HG03159 (cell line): ENCODE data around the gene FHIP1B.
A peak's percentile ranks its signal among the peaks of the same experiment; 100 is the strongest.

Source experiments
- ATAC-seq: cut with Tn5 transposase; IDR thresholded peaks from one replicate; pipeline ENCODE4 v1.9.1; 2021; ENCODE audit warnings: mild to moderate bottlenecking, moderate library complexity; ENCODE audit not compliant: unreplicated experiment

The FHIP1B gene

GRCh38 chr11:6240781-6241180 lies 6.3 kb upstream of the FHIP1B start:
- ATAC-seq: no peak

GRCh38 chr11:6240139-6240538 lies 5.7 kb upstream of the FHIP1B start:
- no peak for ATAC-seq

GRCh38 chr11:6238902-6239301 lies 4.5 kb upstream of the FHIP1B start, which contains the start of gene CNGA4:
Gene CNGA4, plus strand, starts transcription at chr11:6239089. Its CDS starts 118 bp downstream, at chr11:6239207.
- ATAC-seq: no peak

- ATAC-seq: no peak
Measured at GRCh38 chr11:6237761-6238302, 3.4 kb upstream of the FHIP1B start.

- ATAC-seq: no peak
Measured at GRCh38 chr11:6237266-6237665, 2.8 kb upstream of the FHIP1B start.

GRCh38 chr11:6233984-6234386 lies 451 bp downstream of the FHIP1B start:
- peak; percentile 0 for ATAC-seq

GRCh38 chr11:6232899-6233298 lies 1.5 kb downstream of the FHIP1B start:
- no peak for ATAC-seq

- ATAC-seq: no peak
Measured at GRCh38 chr11:6229911-6230310, 4.5 kb downstream of the FHIP1B start.

GRCh38 chr11:6228520-6228919 lies 5.9 kb downstream of the FHIP1B start:
- ATAC-seq: no peak

- ATAC-seq: no peak
Measured at GRCh38 chr11:6225896-6226295, 8.5 kb downstream of the FHIP1B start.

- no peak for ATAC-seq
Measured at GRCh38 chr11:6225024-6225423, 9.4 kb downstream of the FHIP1B start.

GRCh38 chr11:6224421-6224820 lies 10.0 kb downstream of the FHIP1B start:
- no peak for ATAC-seq

- ATAC-seq: no peak
Measured at GRCh38 chr11:6223854-6224253, 10.6 kb downstream of the FHIP1B start.

GRCh38 chr11:6219359-6219758 lies 15.1 kb downstream of the FHIP1B start:
- no peak for ATAC-seq

- no peak for ATAC-seq
Measured at GRCh38 chr11:6217722-6218121, 16.7 kb downstream of the FHIP1B start.

- no peak for ATAC-seq
Measured at GRCh38 chr11:6216501-6216900, 17.9 kb downstream of the FHIP1B start.

GRCh38 chr11:6214530-6214929 lies 19.9 kb downstream of the FHIP1B start:
- no peak for ATAC-seq

GRCh38 chr11:6210274-6210955 lies 24.0 kb downstream of the FHIP1B start:
- ATAC-seq: no peak

GRCh38 chr11:6209801-6210200 lies 24.6 kb downstream of the FHIP1B start:
- ATAC-seq: no peak

- ATAC-seq: no peak
Measured at GRCh38 chr11:6206456-6207180, 27.8 kb downstream of the FHIP1B start.

GRCh38 chr11:6205366-6205765 lies 29.1 kb downstream of the FHIP1B start, which contains the start of gene C11orf42:
Gene C11orf42, plus strand, starts transcription at chr11:6205557. Its CDS starts 59 bp downstream, at chr11:6205616.
- ATAC-seq: no peak

GRCh38 chr11:6204706-6205105 lies 29.7 kb downstream of the FHIP1B start:
- no peak for ATAC-seq
